HG03571 (cell line): Measurements from ENCODE around the gene FNDC7.
A peak's percentile ranks its signal among the peaks of the same experiment; 100 is the strongest.
"Not testable (repeated sequence)": the region's sequence is repeated elsewhere in the genome, so short reads cannot be mapped to it uniquely, and the experiment has no call there.

Source experiments
- ATAC-seq: cut with Tn5 transposase; IDR thresholded peaks from one replicate; pipeline ENCODE4 v1.9.1; 2021; ENCODE audit not compliant: unreplicated experiment

The FNDC7 gene, protein sequence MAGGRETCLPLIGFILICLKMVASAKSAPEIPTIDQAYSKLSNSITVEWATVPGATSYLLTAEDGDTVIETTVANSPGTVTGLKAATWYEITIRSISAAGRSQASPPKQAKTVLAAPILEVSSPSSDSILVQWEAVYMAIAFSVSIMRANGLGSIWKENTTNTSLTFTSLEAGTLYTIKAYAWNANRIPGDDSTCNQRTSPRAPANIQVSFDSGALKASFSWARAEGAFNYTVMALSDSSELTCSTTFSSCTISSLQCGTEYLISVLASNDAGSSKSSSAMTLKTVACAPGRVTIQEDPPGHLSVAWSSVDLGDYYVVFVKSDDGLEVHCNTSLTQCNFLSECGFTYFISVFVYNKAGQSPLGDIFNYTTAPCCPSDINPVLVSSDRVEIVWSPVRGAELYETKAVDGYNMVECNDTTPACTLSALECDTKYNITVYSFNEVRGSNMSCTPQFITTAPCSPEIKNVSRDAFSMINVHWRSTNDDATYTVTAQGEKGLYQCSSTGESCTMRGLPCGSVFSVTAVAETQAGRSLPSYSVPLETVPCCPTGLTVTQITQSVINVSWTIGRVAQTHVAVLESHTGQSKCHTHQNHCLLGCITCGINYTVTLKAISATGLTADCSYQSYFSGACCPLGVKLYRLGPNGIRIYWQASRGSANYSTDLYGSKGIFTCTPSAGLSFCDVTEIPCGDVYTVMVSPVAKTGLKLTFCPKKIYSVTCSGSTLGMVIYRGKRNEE

DNA sequence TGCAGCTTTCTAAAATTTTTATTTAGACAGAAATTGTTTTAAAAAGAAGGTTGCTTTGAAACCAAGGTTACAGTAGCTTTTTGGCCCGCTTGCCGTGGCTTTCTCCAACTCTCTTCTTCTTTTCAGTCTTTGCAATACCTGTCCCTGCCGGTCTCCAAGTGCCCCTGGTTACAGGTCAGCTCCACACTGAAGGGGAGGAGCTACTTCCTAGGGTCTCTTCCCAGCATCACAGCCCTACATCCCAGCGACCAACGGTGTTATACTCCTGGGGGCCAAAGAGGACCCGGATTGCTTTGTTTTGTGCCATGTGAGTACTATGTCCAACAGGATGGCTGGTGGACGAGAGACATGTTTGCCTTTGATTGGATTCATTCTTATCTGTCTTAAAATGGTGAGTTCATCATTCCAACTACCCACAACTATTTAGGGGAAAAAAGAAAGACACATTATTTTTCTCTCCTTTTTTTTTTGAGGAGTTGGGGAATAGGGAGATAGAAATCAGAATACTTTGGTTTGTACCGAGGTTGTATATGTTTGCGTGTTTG, at the start of gene FNDC7:
Gene FNDC7 (plus strand): TSS at position 303 of the 545 bp plus-strand sequence. CDS start 26 bp downstream, at position 329.
- no peak for ATAC-seq

DNA sequence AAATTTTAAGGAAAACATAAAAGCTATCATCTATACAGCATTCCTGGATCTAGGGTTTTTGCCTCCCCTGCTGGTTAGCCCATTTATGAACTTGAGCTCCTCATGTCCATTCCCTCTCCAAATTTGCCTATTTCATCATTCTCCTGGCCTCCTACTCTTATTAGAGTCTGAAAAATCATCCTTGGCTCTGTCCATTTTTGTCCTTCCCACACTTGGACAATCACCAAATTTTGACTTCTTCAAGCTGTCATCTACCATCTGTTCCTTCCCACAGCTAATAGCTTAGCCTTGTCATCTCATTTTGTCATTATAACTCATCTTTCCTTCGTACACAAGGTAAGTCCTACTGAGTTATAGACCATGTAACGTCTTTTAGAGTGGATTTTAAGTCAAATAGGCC, 49.6 kb upstream of the FNDC7 start:
- ATAC-seq, result no peak

DNA sequence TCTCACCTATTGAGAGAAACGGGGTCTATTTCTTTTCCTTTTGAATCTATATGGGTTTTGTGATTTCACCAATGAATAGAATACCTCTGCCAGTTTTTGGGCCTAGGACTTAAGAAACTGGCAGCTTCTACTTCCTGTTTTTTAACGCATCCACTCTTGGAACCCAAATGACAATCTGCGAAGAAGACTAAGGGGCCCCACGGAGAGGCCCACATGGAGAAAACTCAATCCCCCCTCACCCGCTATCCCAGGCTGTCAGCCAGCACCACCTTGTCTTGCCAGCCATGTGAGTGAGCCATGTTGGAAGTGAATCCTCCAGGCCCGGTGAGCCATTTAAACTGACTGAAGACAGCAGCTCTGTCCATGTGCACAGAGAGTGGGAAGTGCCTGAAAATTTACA, 48.2 kb upstream of the FNDC7 start:
- no peak for ATAC-seq

DNA sequence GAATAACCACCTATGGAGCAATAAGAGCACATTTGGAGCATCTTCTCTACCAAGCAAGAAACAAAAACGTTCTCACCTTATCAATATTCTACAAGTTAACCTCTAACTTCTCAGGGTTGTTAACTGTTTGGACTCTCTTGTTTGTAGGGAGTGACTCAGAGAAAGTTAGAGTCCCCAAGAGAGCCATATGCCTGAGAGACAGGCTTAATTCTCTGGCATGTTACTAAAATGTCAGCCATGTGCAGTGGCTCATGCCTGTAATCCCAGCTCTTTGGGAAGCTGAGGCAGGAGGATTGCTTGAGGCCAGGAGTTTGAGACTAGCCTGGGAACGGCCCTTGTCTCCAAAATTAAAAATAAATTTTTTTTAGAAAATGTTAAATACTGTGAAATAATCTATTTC, 47.6 kb upstream of the FNDC7 start:
- ATAC-seq, result no peak

DNA sequence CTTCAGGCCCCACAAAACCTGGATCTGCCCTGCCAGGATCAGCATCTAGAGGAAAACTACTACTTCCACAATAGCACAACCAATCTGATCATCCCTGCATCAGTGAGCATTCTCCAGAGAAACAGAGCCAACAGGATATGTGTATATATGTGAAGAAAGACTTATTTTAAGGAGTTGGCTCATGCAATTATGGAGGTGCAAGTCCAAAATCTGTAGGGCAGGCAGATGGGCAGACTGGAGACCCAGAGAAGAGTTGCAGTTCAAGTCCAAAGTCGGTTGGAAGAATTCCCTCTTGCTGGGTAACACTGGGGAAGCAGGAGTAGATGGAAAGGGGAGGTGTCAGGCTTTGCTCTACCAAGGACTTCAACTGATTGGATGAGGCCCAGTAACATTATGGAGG, 46.9 kb upstream of the FNDC7 start:
- ATAC-seq, result no peak

DNA sequence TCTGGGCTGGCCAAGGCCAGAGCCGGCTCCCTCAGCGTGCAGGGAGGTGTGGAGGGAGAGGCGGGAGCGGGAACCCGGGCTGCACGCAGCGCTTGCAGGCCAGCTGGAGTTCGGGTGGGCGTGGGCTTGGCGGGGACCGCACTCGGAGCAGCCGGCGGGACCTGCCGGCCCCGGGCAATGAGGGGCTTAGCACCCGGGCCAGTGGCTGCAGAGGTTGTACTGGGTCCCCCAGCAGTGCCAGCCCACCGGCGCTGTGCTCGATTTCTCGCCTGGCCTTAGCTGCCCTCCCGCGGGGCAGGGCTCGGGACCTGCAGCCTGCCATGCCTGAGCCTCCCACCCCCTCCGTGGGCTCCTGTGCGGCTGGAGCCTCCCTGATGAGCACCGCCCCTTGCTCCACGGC, 45.3 kb upstream of the FNDC7 start:
- ATAC-seq, result not testable (repeated sequence)

DNA sequence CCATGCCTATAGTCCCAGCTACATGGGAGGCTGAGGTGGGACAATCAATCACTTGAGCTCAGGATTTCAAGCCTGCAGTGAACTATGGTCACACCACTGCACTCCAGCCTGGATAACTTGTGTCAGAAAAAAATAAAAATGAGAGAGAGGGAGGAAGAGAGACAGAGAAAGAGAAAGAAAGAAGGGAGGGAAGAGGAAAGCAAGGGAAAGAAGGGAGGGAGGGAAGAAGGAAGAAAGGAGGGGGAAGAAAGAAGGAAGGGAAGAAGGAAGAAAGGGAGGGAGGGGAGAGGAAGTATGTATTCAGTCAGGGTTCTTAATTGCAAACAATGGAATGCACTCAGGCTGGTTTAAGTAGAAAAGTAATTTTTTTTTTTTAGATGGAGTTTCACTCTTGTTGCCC, 43.9 kb upstream of the FNDC7 start:
- ATAC-seq, result no peak

DNA sequence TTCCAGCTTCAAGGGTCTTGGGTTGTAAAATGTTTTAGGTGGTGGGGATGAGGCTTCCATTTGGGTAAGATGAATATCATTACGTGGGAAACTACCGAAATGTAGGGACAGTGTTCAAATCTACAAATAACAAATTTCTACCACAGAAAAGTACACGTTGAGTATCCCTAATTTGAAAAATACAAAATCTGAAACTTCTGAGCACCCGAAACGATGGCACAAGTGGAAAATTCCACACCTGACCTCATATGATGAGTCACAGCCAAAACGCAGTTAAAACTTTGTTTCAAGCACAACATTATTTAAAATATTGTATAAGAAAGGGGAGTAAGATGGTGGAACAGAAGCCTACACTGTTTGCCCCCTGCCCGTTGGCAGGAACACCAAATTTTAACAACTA, 43.0 kb upstream of the FNDC7 start:
- no peak for ATAC-seq

DNA sequence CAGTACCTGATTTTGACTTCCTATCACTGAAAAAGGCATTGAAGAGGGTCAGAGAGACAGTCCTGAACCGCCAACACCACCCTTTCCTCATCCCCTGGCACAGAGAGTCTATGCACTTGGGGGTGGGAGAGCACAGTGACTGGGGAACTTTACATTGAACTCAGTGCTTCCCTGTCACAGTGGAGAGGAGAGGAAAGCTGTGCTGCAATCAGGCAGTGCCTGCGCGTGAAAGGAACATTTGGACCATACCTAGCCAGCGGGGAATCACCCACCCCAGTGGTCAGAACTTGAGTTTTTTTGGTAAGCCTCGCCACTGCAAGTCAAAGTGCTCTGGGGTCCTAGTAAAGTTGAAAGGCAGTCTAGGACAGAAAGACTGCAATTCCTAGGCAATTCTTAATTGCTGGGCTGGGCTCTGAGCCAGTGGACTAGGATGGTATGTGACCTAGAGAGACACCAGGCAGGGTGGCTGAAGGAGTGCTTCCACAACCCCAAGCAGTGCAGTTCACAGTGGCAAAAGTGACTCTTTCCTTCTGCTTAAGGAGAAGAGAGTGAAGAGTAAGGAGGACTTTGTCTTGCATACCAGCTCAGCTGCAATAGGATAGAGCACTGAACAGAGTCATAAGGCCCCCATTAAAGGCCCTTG, 42.5 kb upstream of the FNDC7 start:
- ATAC-seq, result no peak

DNA sequence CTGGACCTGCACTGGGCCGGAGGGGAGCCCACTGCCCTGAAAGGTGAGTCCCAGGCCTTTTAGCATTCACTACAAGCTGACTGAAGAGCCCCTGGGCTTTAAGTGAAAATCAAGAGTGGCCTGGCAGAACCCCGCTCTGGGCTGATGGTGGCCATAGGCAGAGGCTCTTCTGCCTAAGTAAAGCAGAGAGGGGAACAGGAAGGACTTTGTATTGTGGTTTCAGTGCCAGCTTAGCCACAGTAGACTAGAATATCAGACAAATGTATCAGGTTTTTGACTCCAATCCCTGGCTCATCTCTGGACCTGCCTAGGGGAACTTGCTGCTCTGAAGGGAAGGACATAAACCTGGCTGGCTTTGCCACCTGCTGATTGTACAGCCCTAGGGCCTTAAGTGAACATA, 41.6 kb upstream of the FNDC7 start:
- ATAC-seq, result no peak

DNA sequence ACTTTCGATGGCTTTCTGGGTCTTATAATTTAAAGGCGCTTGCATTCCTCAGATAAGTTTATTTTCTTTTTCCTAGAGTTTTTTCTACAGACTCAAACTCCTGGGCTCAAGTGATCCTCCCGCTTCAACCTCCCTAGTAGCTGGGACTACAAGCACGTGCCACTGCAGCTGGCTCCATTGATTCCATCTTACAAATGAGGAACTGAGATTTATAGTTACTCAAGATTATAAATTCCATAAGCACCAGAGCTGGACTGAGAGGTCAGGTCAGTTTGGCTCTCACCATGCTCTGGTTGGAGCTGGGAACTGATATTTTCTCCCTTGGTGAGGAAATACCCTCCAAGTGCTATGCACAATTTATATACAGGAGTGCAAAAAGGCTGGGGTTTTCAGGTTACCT, 34.0 kb upstream of the FNDC7 start:
- ATAC-seq, result no peak

DNA sequence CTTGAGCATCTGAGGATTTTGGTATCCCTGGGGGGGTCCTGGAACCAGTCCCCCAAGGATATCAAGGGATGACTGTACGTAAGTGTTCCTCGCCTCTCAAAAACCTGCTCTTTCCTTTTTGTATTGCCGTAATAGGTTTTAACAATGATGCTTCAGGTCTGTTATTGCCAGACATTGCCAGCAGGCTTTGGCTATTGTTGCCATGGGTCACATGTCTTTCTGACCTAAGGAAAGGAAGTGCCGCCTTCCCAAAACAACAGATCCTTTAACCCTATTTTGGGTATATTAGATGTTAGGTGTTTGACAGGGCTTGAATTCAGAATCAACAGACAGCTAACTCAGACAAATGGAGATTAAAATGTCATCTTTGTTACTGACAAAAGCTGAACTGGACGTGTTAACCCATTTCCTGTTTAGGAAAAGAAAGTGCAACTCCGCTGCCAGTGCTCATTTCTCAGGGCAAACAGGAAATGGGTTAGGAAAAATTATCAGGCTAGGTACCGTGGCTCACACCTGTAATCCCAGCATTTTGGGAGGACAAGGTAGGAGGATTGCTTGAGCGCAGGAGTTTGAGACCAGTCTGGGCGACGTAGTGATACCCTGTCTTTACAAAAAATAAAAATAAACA, 33.0 kb upstream of the FNDC7 start:
- no peak for ATAC-seq

DNA sequence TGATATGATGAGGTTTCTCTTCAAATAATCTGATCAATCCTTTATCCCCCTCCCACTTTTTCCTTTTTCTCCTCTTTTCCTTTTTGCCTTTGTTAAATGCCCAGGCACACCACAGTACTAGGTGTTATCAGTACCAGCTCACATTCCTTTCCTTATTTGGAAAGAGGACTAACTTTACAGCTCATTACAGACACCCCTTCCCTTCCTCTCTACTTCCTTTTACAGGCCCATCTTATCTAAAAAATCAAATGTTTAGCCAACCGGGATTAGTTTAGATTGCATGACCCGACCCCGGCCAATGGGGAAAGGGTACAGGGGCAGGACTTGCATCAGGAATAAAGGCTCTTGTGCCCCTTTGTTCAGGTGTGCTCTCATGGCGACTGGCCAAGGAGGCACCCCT, 31.0 kb upstream of the FNDC7 start:
- not testable (repeated sequence) for ATAC-seq

DNA sequence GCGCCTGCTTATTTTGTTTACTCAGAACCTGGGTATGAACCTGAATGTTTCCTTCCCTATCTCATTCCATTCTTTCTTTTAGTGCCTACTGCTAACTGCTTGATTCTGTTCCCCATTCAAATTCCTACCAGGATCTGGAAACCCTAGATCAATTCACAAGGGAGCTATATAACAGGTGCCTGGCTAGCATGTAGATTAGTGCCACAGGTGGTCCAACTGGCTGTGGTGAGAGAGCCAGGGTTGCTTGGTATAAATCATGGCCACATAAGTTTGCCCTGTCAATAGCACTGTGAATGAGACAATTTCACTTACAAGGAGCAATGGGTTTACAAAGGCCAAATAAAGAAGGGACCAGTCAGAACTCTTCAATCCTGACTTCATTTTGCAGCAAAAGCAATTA, 27.2 kb upstream of the FNDC7 start:
- ATAC-seq, result no peak

DNA sequence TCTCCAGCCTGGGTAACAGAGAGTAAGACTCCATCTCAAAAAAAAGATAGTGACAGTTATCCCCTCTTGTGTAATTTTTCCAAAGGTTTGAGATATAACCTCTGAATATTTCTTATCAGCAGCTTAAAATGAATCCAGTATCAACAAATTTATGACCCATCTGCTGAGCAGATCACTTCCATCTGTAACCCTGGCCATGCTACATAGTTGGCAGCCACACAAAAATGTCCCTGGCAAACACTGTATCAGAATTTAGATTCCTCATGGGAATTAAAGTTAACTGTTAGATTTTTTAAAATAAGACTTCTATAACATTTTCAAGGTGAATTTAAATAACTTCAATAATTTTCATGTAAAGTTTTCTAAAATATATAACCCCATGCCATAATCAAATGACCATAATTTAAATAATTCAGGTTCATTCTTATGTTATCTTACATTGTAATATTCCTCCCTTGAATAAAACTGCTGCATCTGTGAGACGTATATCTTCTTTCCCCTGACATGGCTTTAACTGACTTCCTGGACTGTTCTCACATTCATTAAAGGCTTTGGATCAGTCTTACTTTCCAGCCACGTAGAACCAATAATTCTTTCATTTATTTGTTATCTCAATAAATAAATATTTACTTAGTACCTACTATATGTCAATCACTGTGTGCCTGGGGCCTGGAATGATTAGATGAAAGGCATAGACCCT, 25.9 kb upstream of the FNDC7 start:
- ATAC-seq, result no peak

DNA sequence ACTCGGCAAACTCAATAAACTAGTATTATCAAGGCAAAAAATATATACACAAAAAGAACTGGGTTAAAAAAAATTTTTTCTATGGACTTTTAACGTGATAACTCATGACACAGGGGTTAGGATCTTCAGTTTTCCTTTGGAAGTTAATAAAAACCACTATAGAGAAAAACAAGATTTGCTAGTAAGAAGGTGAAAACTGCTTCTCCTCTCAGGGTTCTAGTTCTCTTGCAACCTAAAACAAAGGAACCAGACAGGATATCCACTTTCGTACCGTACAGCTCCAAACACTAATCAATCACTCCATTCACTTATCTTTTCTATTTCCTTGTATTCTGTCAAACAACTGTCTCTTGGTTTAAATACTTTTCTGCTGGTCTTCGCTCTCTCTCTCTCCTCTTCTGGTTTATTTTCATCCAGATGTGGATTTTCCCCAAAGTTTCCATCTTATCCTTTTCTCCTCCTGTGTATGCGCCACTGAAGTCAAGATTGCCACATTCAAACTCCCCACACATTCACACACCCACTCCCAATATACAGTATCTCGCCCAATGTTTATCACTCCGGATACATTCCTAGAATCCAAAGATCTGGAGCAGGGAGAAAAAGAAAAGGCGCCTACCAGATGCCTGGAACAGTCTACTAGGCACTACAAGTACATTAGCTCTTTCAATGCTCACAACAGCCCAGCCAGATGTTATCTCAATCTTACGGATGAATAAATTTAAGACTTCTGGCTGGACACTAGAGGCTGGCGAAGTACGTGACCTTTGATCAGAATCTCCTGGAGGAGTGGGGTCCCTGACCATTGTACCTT, 21.4 kb upstream of the FNDC7 start:
- ATAC-seq, result no peak

DNA sequence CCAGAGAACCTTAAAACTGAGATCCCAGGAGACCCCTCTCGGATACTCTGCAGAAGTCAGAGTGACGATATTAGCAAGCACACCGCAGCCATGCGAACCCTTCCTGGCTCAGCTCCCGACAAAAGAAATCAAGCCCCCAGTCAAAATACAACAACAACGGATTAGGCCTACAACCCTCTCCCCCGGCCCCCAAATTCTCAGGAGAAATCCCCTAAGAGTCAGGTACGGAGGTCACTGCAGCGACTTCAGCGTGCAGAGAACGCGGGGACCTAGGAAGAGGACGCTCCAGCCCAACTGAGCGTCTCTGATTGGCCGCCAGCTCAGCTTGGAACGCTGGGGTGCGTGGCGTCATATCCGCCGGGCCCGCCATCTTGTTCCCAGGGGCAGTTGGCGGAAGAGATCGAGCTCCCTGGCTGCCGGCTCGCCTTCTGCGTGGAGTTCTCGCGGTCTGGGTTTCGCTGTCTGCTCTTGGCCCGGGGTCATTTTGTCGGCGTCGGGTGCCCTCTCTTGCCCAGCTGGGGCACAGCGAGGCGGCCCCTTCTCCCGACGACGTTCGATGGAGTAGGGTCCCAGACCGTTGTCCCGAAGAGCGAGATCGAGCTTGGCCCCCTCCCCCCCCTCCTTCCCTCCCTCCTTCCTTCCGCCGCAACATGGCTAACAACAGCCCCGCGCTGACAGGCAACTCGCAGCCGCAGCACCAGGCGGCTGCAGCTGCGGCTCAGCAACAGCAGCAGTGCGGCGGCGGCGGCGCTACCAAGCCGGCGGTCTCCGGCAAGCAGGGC, 20.6 kb upstream of the FNDC7 start, which contains the start of gene PRPF38B:
Gene PRPF38B (plus strand): TSS at position 369 of the 782 bp plus-strand sequence. CDS start 282 bp downstream, at position 651.
- peak; percentile 90 for ATAC-seq

DNA sequence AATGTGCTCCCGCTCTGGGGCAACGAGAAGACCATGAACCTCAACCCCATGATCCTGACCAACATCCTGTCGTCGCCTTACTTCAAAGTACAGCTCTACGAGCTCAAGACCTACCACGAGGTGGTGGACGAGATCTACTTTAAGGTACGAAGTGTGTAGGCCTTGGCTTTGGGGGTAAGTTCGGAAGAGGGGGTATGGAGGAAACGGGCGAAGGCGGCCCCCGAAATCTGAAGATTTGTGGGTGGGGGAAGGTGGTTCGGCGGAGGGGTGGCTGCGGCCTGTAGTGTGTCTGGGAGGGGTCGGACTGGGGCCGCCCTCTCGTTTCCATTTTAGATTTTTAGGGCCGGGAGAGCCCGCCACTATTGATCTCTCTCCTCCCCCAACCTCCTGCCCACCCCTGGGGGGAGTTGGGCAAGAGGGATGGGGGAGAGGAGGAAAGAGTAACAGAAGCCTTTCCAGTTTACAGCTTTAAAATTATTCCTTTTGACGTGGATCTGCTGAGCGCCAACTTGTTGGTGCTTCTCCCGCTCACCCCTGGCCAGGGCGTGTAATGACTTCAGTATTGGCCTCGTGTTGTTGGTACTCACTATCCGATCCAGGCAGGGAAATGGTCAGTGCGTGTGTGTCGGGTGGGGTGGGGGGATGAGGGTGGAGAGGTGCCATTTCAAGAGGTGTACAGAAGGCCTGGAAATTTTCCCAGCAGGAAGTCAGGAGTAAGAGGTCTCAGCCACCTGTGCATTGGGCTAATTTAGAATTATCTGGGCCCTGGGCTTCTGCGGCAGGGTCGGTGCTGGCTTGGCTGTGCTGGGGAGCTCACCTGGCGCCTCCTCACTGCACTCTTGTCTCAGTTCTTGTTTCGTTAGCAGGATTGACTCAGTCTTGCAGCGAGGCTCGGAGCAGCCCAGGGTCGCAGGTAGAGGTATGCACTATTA, 19.7 kb upstream of the FNDC7 start:
- ATAC-seq, result peak; percentile 49
